GM12872 (cell line): Measurements from ENCODE around the gene OR9A4.

Experiments
- TF ChIP-seq, protein P1 (sequence below): IDR thresholded peaks from 3 replicates; pipeline ENCODE4 v1.5.1; 2011; ENCODE audit warnings: low read depth, mild to moderate bottlenecking, low read length, moderate library complexity; ENCODE audit not compliant: insufficient read depth

OR9A4 gene

GRCh38 chr7:141949021-141949420 lies 32.8 kb downstream of the OR9A4 start:
- TF ChIP-seq, protein P1, sequence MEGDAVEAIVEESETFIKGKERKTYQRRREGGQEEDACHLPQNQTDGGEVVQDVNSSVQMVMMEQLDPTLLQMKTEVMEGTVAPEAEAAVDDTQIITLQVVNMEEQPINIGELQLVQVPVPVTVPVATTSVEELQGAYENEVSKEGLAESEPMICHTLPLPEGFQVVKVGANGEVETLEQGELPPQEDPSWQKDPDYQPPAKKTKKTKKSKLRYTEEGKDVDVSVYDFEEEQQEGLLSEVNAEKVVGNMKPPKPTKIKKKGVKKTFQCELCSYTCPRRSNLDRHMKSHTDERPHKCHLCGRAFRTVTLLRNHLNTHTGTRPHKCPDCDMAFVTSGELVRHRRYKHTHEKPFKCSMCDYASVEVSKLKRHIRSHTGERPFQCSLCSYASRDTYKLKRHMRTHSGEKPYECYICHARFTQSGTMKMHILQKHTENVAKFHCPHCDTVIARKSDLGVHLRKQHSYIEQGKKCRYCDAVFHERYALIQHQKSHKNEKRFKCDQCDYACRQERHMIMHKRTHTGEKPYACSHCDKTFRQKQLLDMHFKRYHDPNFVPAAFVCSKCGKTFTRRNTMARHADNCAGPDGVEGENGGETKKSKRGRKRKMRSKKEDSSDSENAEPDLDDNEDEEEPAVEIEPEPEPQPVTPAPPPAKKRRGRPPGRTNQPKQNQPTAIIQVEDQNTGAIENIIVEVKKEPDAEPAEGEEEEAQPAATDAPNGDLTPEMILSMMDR, result no peak

DNA sequence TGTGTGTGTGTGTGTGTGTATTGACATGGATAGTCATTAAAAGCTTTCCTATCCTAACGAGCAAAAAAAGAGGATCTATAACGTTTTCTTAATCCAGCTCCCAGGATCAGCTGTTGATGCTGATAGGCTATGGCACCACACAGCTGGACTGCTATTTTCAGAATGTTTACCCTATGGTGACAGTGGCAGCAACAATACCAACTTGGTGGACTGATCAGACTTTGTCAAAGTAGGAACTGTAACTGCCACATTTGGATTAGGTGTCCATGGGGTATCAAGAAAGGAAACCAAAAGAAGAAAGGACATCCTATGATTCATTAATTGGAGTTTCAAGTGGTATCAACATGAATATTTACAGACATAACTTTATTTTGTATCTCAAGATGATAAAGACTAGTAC lies 33.3 kb downstream of the OR9A4 start:
- TF ChIP-seq, protein P1, result no peak

GRCh38 chr7:141949911-141950310 lies 33.7 kb downstream of the OR9A4 start:
- TF ChIP-seq, protein P1, result no peak

GRCh38 chr7:141950806-141951205 lies 34.6 kb downstream of the OR9A4 start:
- TF ChIP-seq, protein P1, result no peak

- TF ChIP-seq, protein P1, result no peak
These were observed 36.3 kb downstream of the OR9A4 start for GRCh38 chr7:141952461-141952860.

DNA sequence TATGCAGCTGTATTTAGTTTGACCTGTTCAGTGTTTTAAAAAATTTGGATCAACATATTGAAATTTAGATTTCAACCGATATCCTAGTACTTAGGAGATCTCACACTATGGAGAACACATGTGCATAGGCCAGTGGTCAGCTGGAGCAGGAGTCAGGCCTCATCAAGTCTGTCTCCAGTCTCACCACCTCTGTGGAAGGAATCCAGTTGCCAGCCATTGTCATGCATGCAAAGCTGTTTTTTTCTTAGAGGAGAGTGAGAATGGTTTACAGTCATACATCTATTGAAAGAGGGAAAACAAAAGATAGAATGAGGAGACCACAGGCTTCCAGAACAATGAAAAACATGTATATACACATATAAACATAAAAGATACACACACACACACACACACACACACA lies 38.1 kb downstream of the OR9A4 start:
- TF ChIP-seq, protein P1, result no peak

DNA sequence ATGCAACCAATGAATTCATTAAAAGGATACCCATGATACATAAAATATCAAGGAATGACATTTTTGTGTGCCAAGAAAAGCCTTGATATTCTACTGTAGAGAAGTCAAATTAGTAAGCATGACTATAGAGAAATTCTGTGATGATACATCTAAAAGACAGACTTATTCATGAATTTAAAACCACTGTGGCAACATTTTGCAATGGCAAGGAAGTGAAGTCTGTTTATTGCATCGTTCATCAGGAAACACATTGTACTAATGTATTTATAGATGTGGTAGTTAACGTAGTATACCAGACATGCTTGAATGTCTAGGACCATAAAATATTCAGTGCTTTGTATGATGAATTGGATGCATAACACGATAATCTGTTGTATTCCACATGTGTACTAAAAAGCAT lies 39.9 kb downstream of the OR9A4 start:
- TF ChIP-seq, protein P1, result no peak
